Limb (tissue), 2 donors: Measurements from ENCODE around the gene LRMDA.
A peak's percentile ranks its signal among the peaks of the same experiment; 100 is the strongest.

Experiments
- DNase-seq, 2 donors: peaks; one replicate each; pipeline ENCODE4 v3.0.0-alpha.2; 2016; ENCODE audit errors: extremely low spot score in 2 of 2

Gene LRMDA

DNA sequence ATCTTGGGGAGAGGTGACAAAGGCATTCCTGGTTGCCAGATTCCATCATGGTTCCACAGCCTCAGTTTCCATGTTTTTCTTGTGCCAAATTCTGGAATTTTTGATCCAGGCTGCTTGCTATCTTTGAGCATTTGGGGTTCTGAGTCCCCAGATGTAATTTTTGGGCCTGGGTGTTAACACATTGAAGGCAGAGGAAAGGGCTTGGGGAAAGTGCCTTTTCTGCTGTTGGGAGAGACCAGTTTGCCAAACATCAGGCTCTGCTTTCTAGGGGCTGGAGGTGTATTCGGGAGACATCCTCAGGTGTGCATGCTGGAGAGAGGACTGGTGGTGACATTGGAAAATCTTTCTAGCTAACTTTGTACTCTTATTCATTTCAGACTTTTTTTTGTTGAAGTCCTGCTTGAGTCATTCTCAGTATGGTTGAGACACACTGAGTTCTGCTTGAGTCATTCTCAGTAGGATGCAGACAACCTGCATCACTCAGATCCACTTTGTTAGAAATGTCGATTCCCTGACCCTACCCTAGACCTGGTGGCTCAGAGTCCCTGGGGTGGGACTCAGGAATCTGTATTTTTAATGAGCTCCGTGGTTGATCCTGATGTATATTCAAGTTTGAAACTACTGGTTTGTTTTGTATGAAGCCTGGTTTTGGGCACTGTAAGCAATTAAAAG, 101.0 kb downstream of the LRMDA start:
- DNase-seq = no peak

DNA sequence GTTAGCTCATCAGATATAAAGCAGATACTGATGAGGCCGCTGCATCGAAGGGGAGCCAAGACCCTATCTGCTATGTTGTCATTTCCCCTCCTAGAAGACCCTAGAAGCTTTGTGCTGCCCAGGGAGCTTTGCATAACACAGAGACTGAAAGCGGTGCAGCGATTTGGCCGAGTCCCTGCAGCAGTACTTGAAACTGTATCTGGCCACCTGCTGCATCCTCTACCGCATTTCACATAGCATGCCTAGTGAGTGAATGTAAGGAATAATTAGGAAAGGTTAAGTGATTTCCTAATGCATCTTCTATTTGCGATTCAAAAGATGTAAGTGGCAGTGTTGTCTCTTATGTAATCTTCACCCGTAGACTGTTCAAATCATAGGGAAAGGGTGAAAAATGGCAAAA, 106.7 kb downstream of the LRMDA start:
- no peak for DNase-seq

DNA sequence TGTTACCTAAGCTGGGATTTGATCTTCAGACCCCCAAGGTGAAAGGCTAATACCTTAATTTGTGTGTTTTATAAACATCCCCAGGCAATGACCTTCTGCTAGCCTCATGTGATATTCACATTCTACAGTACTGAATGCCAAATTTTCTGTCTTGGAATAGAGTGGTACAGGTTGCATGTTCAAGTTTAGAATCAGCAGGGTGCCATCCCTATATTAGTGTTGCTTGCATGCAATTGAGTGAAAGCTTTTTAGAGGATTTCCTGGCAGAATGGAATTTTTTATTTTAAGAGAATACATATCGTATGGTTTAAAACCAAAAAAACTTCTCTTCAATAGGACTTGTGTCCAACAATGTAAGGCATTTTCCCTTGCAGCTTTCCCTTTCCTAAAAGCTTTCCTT, 107.3 kb downstream of the LRMDA start:
- DNase-seq = no peak

DNA sequence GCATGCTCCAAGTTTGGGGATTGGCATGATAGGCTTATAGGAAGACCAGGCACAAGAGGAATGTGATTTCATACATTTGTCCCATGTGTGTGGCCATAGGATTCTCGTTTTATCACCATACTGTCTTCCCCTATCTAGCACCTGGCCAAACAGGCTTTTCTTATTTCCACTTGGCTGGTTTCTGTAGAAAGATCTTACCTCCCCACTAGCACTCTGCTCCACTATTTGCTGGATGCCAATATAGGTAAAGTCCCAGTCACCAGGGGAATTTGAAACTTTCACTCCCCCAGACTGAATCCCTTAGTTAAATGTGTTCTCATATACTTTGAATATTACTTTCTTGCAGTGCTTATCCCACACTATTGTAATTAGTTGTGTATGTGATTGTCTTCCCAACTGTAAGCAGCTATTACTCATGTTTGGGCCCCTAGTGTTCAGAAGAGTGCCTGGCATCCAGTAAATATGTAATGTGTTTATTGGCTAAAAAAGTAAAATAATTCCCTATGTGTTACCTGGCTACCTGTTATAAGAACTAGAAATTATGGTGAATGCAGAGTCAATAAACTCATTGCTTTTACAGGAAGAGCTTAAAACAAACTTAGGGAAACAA, 109.0 kb downstream of the LRMDA start:
- DNase-seq = no peak

DNA sequence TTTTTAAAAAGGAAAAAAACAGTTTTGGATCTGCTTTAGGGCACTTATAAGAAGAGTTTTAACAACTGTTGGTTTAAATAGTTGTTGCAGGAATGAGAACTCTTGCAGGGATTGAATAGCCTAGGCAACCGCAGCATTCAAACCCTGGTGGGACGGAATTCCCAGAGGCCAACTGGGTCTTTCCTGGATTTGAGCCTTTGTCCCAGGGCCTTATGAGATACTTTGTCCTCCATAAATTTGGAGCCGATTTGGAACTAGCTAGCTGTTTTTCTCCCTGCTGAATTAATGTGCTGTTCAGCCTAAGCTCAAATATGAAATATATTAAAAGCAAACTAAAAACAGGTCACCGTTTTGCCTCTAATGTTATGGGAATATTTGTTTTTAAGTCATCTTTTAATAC, 109.6 kb downstream of the LRMDA start:
- DNase-seq = no peak

DNA sequence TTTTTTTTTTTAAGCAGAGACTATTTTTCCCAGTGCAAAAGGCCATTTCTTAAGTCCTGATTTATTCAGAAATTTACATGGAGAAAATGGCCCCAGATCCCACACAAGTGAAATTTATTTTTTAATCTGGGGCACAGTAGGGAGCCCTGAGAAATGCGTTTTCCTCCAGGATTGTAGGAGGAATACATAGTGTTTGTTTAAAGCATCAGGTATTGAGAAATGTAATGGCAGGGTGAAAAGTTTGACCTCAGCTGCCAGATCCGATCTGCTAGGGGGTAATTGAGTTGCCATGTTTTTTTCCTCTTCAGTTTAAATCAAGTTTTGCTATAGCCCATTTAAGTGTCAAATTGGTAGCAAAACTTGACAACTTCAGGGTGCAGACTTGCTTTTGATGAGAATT, 110.0 kb downstream of the LRMDA start:
- DNase-seq = no peak

DNA sequence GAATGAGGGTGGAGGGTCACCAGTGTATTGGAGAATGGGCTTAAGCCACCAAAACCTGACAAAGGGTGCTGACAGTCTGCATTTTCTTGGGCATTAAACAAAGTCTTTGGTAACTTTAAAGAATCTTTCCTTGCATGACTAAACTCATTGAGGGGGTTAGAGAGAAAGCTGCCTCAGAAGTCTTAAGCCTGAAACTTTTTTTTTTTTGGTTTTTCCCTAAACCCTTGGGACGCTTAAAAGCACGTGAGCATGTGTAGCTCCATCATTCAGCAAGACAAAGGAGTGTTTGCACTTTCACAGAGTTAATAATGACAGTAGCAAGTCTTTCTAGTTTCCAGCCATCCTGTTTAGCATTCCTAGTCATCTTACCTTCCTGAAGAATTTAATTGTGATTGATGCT, 110.7 kb downstream of the LRMDA start:
- no peak for DNase-seq

DNA sequence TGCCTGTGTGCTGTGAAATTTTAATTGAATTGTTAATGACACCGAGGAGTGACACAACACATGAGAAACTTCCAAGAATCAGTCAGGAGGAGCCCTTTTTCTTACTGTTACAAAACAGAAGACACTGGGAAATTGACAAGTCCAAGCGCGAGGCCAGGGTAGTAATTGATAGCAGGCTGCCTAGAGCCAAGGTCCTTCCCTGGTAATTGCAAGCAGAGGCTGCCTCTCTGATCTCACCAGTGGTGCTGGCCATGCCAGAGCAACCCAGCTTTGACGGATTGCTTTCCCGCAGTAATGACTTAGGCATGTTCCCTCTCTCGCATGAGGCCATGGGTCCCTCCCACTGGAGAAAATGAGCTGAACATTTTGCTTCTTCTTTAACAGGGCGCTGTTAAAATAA, 111.5 kb downstream of the LRMDA start:
- DNase-seq = peak; percentile 54 to 55

DNA sequence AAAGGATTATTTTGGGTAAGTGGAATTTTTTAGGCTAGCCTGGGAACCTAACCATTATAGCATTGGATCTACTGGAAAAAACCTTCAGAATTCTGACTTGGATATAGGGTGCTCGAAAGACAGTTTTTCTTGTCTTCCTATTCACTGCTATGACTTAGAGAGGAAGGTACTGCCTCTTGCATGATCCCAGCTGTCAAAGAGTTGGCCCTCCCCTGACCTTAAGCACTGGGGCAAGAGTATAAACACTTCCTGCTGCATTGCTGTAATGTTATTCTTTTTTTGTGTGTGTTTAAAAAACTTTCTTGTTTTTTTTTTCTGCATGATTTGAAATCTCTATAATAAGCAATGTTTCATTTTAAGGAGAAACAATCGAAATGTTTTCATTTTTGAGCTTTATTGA, 113.0 kb downstream of the LRMDA start:
- no peak for DNase-seq

DNA sequence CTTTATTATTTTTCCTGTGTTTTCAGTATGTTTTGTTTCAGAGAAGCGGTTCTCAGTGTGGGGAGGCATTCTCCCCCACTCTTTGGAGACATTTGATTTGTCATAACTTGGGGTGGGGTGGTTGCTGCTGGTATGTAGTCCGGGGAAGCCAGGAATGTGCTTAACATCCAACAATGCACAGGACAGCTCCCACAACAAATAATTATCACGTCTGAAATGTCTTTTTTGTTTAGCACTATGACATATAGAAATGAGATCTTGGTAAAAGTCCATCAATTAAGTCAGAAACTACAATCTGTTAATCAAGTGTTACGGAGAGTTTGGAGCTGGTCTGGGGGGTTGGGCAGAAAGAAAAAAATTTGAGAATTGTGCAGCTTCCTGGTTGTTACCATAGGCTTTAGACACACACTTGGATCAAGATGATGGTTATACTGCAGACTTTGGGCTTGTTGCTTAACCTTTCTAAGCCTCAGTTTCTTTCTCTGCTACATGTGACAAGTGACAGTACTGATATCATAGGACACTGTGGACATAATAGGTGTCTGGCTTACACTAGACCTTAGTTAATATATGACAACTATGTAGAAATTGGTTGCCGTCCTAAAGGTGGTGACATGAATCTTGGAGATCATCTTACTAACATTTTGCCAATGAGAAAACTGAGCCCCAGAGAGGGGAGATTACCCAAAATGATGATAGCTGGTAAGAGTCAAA, 113.7 kb downstream of the LRMDA start:
- DNase-seq = no peak

DNA sequence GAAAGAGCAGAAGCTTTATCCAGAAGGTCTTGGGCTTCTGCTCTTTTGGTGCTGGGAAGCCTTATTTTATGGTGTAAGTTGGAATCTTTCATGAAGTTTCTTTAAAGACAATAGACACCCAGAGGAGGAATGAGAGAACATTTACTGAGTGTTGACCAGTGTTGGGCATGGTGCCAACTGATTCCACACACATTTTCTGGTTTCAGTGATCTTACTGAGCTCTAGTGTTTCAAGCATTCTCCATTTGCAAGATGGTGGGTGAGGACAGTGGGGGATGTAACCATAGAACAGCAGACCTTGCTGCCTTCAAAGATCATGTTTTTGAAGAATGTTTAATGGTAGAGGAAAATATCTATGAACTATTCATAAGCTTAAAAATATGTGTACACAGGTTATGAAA, 114.6 kb downstream of the LRMDA start:
- no peak for DNase-seq

DNA sequence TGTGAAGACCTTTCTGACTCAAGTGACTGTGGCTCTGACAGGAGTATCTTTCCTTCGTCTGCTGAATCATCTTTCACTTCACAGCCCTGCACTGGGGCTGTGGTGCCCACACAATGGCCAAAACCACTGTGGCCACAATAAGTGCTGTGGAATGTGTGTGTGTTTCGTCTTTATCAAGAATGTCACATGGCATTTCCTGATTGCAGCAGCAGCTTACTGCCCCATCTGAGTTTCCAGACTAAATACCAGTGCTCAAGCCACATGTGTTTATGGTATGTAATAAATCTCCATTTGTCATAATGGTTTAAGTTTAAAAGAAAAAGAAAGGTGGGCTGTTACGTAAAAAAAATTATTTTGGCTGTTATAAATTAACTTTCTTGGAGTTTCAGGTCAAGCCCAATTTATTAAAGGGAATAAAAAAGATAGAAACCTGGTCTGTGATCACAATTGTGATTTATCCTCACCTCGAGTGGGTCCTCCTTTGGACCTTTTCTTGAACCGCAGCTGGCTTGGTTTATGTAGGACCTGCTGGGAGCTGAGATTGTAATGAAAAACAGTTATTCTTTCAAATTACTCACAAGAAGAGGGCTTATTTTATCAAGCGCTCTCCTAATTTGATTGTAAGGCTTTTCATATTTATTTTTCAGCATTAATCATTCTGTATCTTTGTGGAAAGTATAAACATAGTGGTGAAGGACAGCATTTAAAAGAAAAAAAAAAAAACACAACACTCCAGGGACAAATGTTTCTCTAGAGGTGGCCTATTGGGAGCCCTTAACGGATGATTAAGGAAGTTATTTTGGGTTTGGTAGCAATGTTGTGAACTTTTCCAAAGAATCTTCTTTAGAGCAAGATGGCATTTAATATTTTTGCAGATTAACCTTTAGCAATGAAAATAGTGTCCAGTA, 116.2 kb downstream of the LRMDA start:
- DNase-seq = no peak

DNA sequence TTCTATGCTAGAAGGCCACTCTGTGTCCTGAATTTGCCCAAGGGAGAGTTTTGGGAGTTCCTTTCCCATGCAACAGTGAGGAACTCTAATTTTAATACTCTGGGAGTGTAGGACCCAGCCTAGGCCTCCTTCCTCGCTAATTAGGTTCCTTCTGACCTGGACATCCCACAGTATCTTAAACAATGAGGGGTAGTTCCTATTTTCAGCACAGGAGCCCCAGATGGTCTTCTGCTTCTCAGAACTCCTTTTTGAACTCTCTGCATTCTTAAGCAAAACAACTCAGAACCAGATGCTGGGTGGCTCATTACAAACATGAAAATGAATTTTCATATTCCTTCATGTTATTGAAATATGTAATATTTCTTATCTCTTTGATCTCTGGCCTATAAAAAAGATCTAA, 116.9 kb downstream of the LRMDA start:
- no peak for DNase-seq

DNA sequence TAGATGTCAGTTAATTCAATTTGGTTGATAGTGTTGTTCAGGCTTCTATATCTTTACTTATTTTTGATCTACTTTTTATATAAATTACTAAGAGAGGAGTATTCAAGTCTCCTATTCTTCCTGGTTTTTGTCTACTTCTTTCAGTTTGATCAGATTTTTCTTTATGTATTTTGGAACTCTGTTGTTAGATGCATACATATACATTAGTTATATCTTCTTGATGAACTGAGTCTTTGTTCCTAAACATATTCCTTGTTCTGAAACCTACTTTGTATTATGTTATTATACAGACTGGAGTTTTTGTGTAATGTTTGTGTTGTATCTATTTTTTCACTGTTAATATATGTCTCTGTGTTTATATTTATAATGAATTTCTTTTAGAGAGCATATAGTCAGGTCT, 118.8 kb downstream of the LRMDA start:
- DNase-seq = no peak

DNA sequence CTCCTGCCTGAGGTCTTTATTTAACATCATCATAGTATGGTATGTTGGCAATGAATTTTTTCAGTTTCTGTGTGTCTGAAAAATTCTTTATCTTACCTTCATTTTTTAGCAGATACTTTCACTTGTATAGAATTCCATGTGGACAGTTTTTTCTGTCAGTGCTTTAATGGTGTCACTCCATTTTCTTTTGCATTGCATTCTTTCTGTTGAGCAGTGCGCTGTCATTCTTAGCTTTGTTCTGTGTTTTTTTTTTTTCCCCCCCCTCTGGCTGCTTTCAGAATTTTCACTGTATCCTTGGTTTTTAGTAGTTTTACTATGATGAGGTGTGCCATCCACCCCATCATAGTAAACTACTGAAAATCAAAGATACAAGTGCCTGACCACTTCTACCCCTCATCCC, 120.7 kb downstream of the LRMDA start:
- no peak for DNase-seq

DNA sequence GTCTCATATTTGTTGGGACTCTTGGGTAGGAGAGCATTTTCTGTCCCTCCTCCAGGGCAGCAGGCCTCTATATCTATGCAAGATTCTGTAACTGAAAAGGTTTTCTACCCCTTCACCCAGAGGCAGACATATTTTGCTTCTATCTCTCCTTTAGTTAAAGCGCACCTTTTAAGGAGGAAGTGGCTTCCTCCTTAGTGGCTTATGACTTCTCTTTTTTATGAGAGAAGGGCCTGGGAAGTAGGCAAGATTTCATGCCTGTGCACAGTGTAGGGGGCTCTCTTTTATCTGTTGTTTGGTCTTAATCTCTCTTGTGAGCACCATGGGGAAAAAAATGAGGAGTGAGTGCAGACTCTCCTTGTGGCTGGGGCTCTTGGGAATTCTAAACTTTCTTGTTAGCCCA, 122.1 kb downstream of the LRMDA start:
- no peak for DNase-seq

DNA sequence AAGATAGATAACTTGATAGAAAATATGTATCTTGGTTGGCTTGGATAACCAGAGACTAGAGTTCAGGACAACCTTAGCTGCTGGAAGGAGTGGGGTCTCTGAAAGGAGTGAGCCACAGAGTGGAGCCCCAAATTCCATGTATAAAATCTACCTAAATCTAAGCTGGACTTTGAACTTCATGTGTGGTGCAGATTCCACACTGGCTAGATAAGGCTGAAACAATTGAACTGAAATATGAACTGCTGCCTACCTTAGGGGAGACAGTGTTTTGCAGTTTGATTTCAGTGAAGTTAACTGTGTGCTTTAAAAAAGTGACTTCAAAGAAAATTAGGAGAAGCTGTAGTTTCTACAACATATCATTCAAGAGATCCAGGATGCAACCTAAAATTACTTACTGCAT, 123.9 kb downstream of the LRMDA start:
- no peak for DNase-seq

DNA sequence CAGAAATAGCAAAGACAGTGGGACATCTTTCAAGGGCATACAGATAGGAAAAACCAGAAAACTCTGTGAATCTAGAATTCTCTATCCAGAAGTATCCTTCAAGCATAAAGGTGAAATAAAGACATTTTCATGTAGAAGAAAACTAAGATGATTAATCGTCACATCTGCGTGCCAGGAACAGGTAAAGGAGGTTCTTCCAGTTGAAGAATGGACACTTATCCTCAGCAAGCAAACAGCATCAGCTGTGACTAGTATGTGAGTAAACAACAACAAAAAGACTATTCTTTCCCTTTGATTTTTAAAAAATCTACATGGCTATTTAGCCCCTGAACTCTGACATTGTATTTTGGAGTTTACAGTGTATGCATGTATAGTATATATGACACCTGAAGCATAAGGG, 124.9 kb downstream of the LRMDA start:
- no peak for DNase-seq

DNA sequence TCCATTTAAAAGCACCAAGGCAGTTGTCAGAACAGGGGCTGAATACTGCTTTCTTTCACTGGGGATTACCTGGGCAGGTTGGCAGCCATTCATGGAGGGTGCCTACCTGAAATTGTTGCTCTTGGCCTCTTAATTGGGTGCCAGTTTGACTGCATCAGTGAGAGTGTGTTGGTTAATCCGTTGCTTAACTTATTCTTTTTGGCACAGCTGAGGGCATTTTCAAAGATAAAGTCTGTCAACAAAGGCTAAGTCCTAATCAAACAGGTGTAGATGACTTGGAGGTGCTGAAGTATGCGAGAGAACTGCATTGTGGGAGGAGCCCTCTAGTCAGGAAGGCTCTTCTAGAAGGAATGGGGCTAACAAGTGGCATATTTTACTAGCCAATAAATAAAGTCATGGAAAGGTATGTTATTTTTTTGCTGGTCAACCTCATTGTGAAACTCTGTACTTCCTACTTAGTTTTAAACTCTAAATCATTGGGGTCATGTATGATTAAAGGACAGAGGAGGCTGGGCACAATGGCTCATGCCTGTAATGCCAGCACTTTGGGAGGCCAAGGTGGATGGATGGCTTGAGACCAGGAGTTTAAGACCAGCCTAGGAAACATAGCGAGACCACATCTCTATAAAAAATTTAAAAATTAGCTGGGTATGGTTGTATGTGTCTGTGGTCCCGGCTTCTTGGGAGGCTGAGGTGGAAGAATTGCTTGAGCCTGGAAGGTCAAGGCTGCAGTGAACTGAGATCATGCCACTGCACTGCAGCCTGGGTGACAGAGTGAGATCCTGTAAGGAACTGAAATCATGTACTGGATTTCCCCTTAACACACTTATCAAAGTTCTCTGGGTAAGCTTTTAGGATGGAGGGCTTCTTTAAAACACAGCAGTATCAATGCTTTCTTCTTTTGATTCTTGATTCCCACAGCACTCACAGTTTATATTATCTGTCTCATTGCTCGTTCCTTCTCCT, 134.1 kb downstream of the LRMDA start:
- no peak for DNase-seq

DNA sequence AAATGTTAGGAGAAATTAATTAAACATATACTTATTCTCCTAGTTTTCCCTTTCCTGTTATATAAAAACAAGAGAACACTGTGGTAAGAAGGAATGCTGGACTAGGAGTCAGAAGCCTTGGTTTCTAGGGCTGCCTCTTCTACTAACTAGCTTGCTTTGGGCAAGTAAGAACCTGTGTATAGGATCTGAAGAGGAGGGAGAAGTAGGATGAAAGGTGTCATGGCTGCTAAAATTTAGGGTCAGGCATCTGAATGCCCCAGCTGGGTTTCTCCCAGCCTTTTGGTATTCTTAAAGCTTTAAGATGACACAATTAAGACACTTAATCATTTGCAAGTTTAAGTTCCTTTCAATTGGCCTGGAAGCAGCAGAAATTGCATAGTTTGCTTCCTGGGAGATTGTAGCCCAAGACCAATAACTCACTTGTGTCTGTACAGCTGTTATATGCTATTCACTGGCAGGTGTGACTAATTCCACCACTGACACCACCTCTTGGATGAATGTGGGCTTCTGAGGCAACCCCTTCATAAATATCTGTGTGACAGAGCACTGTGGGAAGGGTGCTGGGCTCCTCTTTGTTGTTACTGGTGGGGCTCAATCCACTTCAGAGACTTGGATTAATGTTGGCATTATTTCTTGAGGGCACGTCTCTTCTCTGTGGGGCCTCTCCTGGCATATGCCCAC, 137.2 kb downstream of the LRMDA start:
- no peak for DNase-seq
